Activated gamma-delta T cell treated with anti-CD3 and anti-CD28 coated beads, Interleukin-2, amount 50 U/mL, for 16 hours (primary cell): Measurements from ENCODE around the gene SMIM35.
A peak's percentile ranks its signal among the peaks of the same experiment; 100 is the strongest.
"Not testable (repeated sequence)": the region's sequence is repeated elsewhere in the genome, so short reads cannot be mapped to it uniquely, and the experiment has no call there.

Experiments
- DNase-seq: peaks from one replicate; pipeline ENCODE4 v3.0.0-alpha.2; 2020; ENCODE audit warnings: low read depth

SMIM35 gene

DNA sequence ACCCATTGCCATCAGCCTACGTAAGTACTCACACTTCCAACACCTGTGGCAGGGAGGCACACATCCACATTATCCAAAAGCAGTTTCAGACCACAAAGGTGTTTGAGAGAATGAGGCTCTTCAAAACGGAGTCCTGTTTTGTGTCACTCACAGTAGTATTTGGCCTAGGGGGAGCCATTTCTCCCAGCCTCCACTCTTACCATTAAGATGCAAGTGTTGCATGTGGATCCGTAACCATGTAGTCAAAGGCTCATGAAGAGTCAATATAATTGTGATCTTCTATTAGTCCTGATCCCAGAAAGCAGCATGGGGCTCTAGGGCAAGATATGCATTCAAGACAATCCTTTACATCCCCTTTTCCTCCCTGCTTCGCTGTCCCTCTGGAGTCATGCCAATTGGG is 59.1 kb downstream of the SMIM35 start:
- DNase-seq = no peak

DNA sequence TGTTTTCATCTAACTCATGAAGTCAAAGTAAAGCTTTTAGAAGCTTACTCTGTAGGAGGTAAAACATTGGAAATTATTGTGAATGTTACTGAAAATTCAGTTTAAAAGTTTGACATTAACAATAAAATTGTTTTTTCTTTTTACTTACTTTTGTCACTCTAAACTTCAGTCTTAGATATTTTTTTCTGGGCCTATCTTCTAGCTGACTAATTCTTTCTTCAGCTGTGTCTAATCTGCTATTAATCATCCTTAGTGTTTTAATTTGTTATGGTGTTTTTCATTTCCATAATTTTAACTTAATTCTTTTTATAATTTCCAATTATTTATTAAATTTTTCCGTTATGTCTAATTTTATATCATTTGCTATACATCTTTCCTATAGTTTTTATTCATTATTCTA is 65.6 kb downstream of the SMIM35 start:
- no peak for DNase-seq

DNA sequence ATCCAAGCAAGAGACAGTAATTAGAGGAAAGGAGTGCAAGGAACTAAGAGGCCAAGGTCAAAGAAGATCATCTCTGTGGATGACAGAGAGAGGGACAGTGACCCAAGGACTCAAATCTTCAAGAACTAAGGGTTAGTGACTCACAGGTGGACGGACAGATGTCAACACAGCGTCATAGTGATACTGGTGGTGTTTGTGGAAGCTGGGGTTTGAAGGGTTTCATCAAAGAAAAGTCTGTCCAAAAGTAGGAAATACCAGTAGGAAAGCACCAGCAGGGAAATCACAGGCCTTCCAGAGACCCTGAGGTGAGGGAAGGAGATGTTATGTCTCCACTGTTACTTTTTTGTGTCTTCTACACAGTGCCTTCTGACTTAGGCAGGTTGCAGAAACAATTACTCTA is 68.4 kb downstream of the SMIM35 start:
- no peak for DNase-seq

DNA sequence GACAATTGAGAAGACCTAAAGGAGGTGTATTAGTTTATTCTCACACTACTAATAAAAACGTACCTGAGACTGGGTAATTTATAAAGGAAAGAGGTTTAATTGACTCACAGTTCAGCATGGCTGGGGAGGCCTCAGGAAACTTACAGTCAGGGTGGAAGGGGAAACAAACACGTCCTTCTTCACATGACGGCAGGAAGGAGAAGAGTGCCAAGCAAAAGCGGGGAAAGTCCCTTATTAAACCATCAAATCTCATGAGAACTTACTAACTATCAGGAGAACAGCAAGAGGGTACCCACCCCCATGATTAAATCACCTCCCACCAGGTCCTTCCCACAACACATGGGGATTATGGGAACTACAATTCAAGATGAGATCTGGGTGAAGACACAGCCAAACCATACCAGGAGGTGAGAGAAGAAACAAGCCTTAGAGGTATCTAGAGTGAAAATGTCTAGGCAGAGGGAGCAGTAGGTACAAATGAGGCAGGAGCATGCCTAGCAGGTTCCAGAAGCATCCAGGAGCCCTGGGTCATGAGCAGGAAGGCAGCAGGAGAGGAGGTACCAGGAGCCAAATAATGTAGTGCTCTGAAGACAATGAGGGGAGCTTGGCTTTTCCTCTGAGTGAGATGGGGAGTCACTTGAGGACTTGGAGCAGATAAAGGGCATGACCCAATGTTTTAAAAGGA is 69.0 kb downstream of the SMIM35 start:
- DNase-seq = no peak

DNA sequence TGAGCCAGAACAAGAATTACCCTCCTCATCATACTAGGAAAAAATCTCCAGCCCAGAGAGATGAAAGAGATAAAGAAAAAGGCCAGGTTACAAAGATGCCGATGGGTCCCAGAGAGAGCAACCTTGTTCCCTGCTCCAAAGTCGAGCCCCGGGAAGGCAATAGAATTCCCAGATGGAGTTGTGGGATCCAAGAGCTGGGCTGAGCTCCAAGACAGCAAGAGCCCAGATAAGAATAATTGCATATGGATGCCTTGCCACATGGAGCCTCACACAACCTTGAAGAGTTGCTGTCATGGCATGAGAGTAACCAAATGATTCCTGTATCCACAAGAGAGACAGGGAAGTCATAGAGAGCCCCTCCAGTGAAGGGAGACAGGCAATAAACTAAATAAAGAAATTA is 69.7 kb downstream of the SMIM35 start:
- no peak for DNase-seq

DNA sequence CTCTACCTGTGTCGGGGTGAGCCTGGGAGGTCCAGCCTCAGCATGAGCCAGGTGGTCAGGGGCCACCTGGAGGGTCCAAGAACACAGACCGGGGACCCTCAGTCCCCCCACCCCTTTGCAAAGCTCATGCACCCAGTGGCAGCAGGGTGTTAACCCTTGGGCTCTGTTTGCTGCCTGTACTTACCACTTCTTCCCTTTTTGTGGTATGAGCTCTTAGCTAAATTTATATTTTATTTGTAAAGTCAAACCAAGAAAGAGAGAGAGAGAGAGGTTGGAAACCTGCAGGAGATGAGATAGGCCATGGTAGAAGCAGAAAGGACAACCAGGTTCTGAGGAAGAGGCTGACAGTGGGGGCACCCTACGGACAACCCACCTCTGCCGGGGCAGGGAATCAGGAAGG is 70.7 kb downstream of the SMIM35 start:
- no peak for DNase-seq

DNA sequence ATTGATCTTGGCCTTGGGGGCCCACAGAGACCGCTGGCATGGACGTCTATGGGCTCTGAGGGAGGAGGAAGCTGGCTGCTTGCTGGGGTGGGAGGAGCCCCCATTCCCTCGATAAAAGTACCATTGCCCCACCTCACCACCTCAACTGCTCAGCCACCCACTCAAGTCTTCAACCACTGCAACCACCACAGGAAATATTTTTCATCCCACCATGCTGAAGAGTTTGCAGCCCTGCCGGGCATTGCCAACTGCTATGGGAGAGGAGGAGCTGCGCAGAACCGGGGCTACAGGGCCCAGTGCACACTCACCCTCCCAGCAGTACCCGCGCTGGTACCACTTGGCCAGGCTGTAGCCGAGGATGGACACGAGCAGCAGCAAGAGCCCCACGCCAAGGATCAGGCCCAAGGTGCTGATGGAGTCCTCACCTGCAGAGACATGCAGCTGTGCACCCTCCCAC is 71.3 kb downstream of the SMIM35 start:
- peak; percentile 24 for DNase-seq

DNA sequence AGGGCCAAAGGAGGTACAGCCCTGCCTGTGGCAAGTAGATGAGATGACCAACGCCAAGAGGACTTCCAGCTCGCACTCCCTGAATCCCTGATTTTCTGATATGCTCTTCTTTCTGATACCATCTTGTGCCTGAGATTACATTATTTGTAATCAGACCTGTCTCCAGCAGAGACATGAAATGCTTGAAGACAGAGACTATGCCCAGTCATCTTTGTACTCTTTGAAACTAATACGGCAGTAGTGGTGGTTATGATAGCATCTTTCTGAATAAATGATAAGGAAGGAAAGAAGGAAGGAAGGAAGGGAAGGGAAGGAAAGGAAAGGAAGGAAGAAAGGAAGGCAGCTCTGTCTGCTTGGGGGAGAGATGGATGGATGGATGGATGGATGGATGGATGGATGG is 72.7 kb downstream of the SMIM35 start:
- no peak for DNase-seq

DNA sequence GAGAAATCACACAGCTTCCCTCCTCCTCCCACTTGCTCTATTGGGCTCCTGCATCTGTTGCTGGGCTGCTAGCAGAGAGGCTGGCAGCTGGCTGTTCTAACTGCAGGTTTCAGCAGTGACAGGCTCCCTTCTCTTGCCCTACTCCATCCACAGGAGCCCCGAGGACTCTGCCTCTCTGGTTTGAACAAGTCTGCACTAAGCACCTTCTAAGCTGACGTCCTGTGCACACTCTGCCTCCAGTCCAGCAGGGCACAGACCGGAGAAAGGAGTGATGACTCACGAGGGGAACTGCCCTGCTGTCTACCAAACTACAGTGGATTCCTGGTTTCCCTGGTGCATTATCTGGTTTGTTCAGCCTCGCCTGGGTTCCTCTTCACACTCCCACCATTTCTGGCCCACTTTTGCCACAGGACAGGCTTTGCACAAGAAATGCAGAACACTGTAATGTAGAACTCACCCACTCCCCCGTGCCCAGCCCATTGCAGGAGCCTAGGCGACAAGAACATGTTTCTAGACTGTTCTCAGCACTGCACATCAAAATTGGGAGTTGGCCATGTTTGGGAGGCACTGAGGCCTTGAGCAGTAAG is 74.6 kb downstream of the SMIM35 start:
- no peak for DNase-seq

DNA sequence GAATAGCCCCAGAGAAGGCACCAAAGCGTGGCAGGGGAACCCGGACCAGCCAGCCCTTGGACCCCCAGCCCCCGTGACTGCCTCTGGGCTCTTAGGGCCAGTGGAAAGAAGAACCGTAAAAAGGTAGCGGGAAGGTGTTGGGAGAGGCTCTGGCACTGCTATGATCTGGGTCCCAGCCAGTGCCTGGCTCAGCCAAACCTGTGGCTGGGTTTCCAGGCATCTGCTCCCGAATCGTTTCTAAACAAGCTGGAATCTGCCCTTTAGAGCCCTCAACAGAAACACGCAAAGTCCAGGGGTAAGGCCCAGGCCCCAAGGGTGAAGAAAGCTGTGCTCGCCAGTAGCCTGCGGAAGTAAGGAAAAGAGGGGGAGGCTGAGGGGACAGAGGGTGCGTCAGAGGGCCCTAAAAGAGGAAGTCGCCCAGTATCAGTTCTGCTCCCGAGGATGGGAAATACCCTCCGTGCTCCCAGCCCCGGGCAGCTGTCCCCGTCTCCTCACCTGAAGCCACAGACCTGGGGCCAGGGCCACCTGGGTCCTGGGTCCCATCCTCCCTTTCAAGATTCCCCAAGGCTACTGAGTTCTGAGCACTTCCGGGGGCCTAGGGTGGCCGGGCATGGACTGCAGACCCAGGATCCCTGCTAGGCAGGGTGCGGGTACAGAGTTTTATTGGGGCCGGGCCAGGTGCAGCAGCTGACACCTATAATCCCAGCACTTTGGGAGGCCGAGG is 75.9 kb downstream of the SMIM35 start:
- DNase-seq = no peak

DNA sequence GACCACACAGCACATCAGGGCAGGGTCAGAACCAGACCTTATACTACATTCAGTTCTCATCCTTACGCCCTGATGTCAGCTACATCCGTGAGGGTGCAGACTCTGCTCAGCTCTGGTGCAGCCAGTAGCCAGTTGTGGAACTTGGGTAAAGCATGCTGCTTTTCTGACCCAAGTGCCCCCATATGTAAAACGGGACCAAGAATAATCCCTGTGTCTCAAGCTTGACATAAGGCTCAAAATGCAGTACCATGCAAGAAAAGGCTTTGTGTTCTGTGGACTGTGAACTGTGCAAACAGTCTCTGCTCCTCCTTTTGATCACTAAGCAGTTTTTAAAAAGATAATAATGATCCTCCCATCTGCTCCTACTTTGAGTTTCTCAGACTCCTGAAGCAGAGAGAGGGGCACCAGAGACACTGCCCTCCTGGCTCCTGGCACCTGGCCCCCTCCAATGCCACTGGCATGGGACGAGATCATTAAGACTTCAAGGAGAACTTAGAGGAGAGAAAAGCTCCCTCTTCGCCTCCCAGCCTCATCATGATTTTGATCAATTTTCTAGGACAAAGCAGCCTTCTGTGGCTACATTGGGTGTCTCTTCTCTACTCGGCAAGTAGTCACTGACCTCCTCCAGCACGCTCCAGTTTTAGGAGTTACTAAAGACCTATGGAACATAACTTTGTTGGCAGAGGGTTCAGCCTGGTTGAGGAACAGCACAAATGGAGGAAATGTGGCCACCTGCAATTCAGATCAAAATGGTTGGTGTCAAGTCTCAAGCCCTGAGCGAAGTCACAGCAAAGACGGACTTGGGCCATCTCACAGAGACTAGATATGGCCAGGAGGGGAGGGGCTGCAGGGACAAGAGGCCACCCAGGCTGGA is 76.7 kb downstream of the SMIM35 start:
- no peak for DNase-seq

DNA sequence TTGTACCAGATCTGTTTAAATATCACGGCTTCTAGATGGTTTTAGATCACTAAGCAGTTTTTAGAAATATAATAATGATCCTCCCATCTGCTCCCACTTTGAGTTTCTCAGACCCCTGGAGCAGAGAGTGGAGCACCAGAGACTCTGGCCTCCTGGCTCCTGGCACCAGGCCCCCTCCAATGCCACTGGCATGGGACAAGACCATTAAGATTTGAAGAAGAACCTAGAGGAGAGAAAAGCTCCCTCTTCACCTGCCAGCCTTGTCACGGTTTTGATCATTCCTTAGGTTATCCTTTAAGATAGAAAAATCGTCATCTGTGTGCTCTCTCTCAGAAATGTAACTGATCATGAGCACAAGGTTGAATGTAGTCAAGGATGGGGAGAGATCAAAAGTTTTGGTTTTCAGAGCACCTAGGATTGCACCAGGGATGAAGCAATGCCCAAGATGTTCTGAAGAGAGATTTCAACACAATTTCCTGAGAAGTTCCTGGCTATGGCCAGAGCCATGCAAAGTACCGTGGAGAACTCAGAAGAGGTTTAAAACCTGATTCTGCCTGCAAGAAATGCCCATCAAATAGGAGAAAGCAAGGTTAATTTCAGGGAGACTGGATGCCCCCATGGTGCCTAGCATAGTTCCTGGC is 78.4 kb downstream of the SMIM35 start:
- DNase-seq = no peak

DNA sequence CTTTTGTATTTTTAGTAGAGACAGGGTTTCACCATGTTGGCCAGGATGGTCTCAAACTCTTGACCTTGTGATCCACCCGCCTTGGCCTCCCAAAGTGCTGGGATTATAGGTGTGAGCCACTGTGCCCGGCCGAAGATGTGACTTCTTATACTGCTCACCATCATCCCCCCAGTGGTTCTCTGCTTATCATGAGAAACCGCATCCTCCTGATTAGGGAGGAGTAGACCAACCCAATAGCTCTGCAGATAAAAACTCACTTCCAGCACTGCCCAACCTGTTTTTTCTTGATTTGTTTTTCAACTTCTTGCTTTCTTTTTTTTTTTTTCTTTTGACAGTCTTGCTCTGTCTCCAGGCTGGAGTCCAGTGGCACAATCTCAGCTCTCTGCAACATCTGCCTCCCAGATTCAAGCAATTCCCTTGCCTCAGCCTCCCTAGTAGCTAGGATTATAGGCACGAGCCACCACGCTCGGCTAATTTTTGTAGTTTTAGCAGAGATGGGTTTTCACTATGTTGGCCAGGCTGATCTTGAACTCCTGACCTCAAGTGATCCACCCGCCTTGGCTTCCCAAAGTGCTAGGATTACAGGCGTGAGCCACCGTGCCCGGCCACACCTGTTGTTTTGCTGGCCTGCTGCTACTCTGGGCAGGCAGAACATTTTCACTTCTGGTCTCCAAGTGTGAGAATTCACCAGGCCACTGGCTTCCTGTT is 79.0 kb downstream of the SMIM35 start:
- DNase-seq = not testable (repeated sequence)

DNA sequence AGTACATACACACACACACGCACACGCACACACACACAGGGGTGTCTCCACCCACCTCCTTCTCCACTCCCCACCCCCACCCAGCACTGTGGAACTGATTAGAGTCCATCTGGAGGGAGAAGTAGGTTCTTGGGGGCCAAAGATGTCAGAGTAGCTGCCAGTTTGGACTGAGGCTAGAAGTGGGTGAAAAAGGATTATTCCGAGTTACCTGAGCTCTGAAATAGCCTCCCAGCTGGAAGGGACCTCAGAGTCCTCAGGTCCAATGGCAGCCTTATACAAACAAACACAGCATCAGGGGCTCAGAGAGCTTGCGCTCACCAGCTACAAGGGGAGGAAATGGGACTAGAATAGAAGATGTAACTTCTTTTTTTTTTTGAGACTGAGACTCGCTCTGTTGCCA is 79.7 kb downstream of the SMIM35 start:
- DNase-seq = no peak

DNA sequence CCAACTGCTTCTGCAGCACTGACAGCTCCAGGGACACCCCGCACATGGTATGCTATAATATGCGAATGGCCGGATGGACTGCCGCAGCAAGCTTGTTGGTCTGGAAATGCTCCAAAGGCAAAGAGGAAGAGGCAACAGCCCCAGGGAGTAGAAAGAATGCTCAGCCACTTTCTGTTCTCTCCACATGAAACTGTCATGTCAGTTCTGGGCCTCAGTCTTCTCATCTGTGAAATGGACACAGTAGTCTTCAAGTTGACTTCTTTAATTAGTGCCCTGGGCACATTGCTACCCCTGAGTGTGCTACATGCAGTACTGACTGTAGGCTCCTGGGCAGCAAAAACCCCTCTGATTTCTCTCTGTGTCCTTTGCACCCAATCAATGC is 80.6 kb downstream of the SMIM35 start:
- no peak for DNase-seq

DNA sequence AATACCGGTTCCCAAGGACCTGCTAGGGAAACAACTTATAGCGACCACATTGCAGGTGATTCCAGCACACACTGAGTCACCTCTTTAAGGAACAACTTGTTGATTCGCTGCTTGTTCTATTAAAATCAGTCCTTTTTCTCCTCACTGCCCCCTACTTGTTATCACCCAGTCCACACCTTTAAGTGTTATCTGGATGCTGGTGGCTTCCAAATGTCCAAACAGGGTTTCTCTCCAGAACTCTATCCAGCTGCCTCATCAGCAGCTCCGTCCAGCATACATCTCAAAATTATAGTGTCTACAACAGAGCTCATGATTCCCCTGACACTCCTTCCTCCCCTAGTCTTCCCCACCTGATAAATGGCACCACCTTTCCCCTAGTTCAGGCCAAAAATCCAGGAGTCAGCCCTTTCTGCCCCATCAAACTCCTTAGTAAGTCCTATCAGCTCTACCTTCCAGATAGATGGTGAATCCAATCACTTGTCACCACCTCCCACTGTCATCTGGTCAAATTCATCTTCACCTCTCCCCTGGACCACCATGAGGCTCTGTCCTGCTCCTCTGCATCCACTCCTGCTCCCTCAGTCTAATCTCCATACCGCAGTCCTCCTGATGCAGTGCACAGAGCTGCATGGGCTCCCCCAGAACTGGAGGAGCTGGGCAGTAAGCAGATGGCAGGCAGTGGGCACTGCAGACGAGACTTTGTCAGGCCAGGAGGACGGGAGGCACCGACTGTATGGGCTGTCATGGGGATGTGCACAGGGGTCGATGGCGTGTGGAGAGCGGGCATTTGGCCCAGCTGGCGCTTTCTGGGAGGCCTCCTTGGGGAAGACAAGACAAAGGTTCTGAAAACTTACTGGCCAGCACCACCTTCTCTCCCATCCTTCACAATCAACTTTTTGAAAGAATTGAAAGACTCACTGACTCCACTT is 81.3 kb downstream of the SMIM35 start:
- no peak for DNase-seq

DNA sequence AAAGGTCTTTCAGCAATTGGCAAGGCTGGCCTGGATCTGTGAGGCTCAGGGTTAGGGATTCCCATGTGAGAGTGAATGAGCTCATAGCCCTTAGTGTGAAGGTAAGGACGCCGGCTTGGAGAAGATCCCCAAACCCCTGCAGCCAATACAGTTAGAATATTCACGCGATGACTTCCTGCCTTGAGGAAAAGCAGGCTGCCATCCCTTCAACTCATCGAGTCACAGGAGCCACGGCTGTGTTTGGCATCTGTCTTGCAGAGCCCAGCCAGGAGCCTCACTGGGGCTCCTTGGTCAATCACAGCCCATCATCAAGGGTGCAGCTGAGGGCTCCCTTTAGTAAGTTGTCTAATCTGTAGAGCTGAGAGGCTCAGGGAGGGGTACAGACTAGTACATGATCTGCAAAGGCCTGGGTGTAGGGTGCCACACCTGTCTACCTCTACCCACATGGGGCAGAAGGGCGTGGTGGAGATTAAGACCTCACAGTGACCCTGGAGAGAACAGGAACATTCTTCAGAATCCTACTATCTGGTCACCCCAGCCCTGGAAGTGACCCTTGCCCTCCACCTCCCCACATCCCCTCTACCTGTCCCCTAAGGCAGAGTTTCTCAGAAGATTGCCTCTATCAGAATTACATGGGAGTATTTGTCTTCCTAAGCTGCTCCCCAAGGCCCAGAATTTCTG is 82.1 kb downstream of the SMIM35 start:
- DNase-seq = no peak

DNA sequence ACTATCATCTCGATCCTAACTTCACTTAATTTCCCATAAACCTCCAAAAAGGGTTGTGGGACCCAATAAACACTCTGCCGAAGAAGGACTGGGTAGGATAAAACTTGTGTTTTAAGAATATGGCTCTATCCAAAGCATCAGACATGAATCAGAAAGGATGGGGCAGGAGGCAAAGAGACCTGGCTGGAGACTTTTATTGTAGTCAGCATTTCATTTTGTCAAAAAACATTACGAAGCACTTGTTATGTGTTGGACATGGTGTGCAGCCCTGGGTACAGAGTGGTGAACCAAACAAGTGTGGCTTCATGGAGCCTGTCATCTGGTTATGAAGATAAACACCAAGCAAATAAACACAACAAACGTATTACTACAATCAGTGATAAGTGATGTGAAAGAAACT is 83.3 kb downstream of the SMIM35 start:
- no peak for DNase-seq

DNA sequence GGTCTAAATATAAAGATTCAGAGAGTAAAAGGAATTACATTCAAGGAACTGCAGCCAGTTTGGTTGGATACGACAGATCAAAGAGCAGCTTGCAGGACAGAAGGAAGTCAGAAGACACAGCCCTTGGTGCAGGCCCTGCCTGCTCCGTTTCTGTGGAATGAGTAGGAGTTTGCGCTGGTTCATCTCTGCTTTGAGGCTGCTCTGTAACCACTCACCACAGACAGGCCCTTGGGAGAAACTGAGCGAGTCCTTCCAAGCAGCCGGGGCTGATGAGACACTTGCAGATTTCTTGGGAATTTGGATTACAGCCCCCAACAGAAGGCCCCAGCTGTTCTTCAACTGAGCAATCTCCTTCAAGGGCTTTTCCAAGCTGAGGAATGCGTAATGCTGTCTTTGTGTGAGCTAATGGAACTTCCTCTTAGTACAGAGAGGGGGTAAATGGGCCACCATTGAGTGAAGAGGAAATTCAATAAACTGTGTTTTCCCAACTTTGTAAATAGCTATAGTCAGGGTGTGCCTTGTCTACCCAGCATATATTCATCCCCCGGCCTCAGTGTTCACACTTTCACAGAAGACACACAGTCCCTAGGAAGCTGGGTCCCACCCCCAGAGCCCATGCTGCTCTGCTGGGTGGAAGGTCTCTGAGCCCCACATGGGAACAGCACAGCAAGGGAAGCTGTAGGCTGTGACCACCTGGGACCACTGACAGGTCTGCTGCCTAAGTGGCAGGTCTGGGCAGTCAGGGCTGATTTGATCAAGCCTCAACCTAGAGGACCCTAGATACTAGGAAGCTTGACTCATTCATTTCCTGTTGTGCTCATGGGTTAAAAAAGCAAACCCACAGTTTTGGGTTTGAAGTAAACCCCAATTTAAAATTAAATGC is 84.0 kb downstream of the SMIM35 start:
- DNase-seq = peak; percentile 38
